ENCODE results near the gene HOXB13. TPM values are rescaled to one million over a fixed set of nuclear protein-coding genes. Genes with fewer than 3 reads are reported as not detected.

The HOXB13 gene
- total RNA-seq, 1 donor from 2014 or later: not detected

GRCh38 chr17:48715496-48716399 is 12.8 kb downstream of the HOXB13 start:
- Histone ChIP-seq H3K9me3 (no peaks in the 10 kb centered on the region), H3K27me3 (ENCODE audit: low read depth) (peaks cover 100% of the 10 kb centered on the region), H3K4me1 (peaks cover 14% of the 10 kb centered on the region), H3K36me3 (no peaks in the 10 kb centered on the region), H3K27ac (no peak overlapping the region), H3K4me3 (no peak overlapping the region)
- ATAC-seq: no peak
- no peak for DNase-seq
- intact Hi-C loops (cut with DNase I): no loop called here
- no peak for TF ChIP-seq CTCF (IDR thresholded peaks at IDR 0.05)

- H3K27me3 ChIP-seq (ENCODE audit: low read depth): peaks cover 97% of the 10 kb centered on the region
Observed at GRCh38 chr17:48711128-48711527, 17.4 kb downstream of the HOXB13 start.

GRCh38 chr17:48704361-48705248 is 23.9 kb downstream of the HOXB13 start:
- no peaks in the 10 kb centered on the region for H3K4me1 ChIP-seq
- no peak overlapping the region for H3K27ac ChIP-seq
- peaks cover 56% of the 10 kb centered on the region for H3K27me3 ChIP-seq (ENCODE audit: low read depth)
- no peak for TF ChIP-seq CTCF (IDR thresholded peaks at IDR 0.05)
- no peak overlapping the region for H3K4me3 ChIP-seq
- no peaks in the 10 kb centered on the region for H3K9me3 ChIP-seq
- no peaks in the 10 kb centered on the region for H3K36me3 ChIP-seq
- ATAC-seq: no peak
- intact Hi-C loops (cut with DNase I): no loop called here
- no peak for DNase-seq

More at GRCh38 chr17:48711128-48711527, 17.4 kb downstream of the HOXB13 start:
- no peak overlapping the region for H3K27ac ChIP-seq
- no peak for TF ChIP-seq CTCF (IDR thresholded peaks at IDR 0.05)
- H3K4me3 ChIP-seq: no peak overlapping the region
- DNase-seq: no peak
- intact Hi-C loops (cut with DNase I): no loop called here
- no peaks in the 10 kb centered on the region for H3K36me3 ChIP-seq
- no peak for ATAC-seq
- no peaks in the 10 kb centered on the region for H3K4me1 ChIP-seq
- H3K9me3 ChIP-seq: no peaks in the 10 kb centered on the region

- Histone ChIP-seq H3K4me1 (no peaks in the 10 kb centered on the region), H3K4me3 (no peak overlapping the region), H3K27me3 (ENCODE audit: low read depth) (peaks cover 46% of the 10 kb centered on the region), H3K27ac (no peak overlapping the region), H3K36me3 (no peaks in the 10 kb centered on the region), H3K9me3 (no peaks in the 10 kb centered on the region)
- DNase-seq (no peak), ATAC-seq (no peak)
- TF ChIP-seq CTCF (IDR thresholded peaks at IDR 0.05): no peak
- intact Hi-C loops (cut with DNase I): no loop called here
Observed at GRCh38 chr17:48701864-48702532, 26.6 kb downstream of the HOXB13 start.

DNA sequence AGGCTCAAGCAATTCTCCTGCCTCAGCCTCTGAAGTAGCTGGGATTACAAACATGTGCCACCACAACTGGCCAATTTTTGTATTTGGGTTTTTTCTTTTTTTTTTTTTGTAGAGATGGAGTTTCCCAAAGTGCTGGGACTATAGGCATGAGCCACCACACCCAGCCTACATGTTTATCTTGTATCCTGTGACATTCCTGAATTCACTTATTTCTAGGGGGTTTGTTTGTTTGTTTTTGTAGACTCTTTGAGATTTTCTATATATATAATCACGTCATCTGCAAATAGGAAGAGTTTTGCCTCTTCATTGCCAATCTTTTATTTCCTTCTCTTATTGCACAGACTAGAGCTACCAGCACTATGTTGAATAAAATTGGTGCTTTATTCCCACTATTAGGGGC is 35.4 kb downstream of the HOXB13 start:
- DNase-seq: no peak
- H3K4me1 ChIP-seq: no peaks in the 10 kb centered on the region
- no peak for TF ChIP-seq CTCF (IDR thresholded peaks at IDR 0.05)
- H3K4me3 ChIP-seq: no peak overlapping the region
- no peaks in the 10 kb centered on the region for H3K36me3 ChIP-seq
- intact Hi-C loops (cut with DNase I): no loop called here
- H3K27me3 ChIP-seq (ENCODE audit: low read depth): peaks cover 54% of the 10 kb centered on the region
- no peak overlapping the region for H3K27ac ChIP-seq
- H3K9me3 ChIP-seq: no peaks in the 10 kb centered on the region
- no peak for ATAC-seq
